GM12891 (cell line): ENCODE measurements around the gene SIRPG.

Experiments used
- PAX5 ChIP-seq: IDR thresholded peaks from 2 replicates; pipeline ENCODE4 v1.6.1; 2011; ENCODE audit warnings: low read length, moderate library complexity, mild to moderate bottlenecking; ENCODE audit not compliant: insufficient read depth, severe bottlenecking
- POLR2A ChIP-seq: IDR thresholded peaks from 2 replicates; pipeline ENCODE4 v1.6.1; 2011; ENCODE audit warnings: low read depth, low read length, control low read depth
- POLR2AphosphoS5 ChIP-seq: IDR thresholded peaks from 2 replicates; pipeline ENCODE4 v1.6.1; 2011; ENCODE audit warnings: low read depth, low read length, control low read depth
- POU2F2 ChIP-seq: IDR thresholded peaks from 2 replicates; pipeline ENCODE4 v1.6.1; 2011; ENCODE audit warnings: low read depth, mild to moderate bottlenecking, control low read depth, low read length, moderate library complexity

- TF ChIP-seq POLR2AphosphoS5: no peak
- TF ChIP-seq POLR2A: no peak
- TF ChIP-seq POU2F2: no peak
- no peak for TF ChIP-seq PAX5
Observed at GRCh38 chr20:1697592-1697991, 40.0 kb upstream of the SIRPG start.
